GM18505 (cell line): ENCODE results near the gene CD209.

Experiments
- ATAC-seq: cut with Tn5 transposase; IDR thresholded peaks from one replicate; pipeline ENCODE4 v1.9.1; 2021; ENCODE audit not compliant: unreplicated experiment
- POLR2A ChIP-seq: IDR thresholded peaks from 4 replicates; pipeline ENCODE4 v1.6.1; 2011; ENCODE audit warnings: borderline replicate concordance; ENCODE audit not compliant: insufficient read depth, insufficient read length; ENCODE audit errors: extremely low read depth

CD209 gene

GRCh38 chr19:7699417-7700401 is 47.6 kb downstream of the CD209 start:
- peak; percentile 50 for TF ChIP-seq POLR2A
- ATAC-seq: no peak

- no peak for ATAC-seq
- TF ChIP-seq POLR2A: peak; percentile 26
Measured at GRCh38 chr19:7699003-7699402, 48.3 kb downstream of the CD209 start.

- ATAC-seq: no peak
- TF ChIP-seq POLR2A: peak; percentile 26
Measured at GRCh38 chr19:7698583-7698982, 48.8 kb downstream of the CD209 start.

GRCh38 chr19:7697721-7698287 is 49.5 kb downstream of the CD209 start:
- no peak for TF ChIP-seq POLR2A
- no peak for ATAC-seq

- no peak for ATAC-seq
- TF ChIP-seq POLR2A: no peak
Measured at GRCh38 chr19:7694499-7694898, 52.8 kb downstream of the CD209 start.

- no peak for ATAC-seq
- TF ChIP-seq POLR2A: peak; percentile 25
Measured at GRCh38 chr19:7692417-7693088, 54.8 kb downstream of the CD209 start.

- no peak for TF ChIP-seq POLR2A
- ATAC-seq: no peak
Measured at GRCh38 chr19:7691497-7691896, 55.8 kb downstream of the CD209 start.

GRCh38 chr19:7690779-7691258 is 56.5 kb downstream of the CD209 start:
- no peak for ATAC-seq
- TF ChIP-seq POLR2A: no peak
